Measurements from ENCODE around the gene MIS12.
A peak's percentile ranks its signal among the peaks of the same experiment; 100 is the strongest.

The MIS12 gene, protein sequence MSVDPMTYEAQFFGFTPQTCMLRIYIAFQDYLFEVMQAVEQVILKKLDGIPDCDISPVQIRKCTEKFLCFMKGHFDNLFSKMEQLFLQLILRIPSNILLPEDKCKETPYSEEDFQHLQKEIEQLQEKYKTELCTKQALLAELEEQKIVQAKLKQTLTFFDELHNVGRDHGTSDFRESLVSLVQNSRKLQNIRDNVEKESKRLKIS

DNA sequence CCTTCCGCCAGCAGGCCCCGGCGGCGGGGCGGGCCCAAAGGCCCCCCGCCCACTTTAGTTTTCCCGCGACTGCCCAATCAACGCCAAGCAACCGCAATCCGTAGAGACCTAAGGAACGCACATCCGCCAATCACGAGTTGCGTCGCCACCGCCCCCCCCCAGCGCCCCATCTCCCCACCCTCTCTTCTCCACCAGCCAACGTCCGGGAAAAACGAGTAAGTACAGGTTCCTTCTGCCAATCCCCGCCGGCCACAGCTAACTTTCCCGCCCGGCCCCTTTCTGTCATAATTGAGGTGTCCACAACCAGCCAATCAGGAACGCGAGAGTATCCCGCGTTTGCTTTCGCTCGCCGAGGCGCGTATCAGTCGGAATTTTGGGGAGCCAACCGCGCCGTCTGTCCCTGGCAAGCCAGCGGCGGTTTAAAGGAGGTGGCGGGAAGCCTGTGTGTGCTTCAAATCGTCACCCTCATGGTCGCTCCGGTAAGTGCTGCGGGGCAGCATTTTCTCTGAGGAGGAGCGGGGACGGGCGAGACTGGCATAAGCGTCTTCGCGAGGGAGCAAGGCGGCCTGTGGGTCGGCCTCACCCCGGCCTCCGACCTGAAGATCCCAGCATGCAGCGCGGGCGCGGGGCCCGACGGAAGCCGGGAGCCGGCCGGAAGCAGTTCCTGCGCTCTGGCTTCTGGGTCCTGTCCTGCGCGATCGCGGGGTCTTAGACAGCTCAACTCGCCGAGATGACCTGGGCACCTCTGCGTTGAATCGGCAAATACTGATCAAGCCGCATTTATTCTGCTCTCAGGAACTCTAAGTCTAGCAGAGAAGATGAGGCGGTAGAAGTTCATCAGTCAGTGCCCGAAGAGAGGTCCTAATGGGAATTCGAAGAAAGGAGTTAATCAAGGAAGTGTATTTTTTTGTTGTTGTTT lies at the start of gene MIS12:
TSS of gene MIS12 (plus strand) at position 361 of the 919 bp plus-strand sequence. CDS start 2,297 bp downstream, outside the sequence.
- peak; percentile 93 for DNase-seq

DNA sequence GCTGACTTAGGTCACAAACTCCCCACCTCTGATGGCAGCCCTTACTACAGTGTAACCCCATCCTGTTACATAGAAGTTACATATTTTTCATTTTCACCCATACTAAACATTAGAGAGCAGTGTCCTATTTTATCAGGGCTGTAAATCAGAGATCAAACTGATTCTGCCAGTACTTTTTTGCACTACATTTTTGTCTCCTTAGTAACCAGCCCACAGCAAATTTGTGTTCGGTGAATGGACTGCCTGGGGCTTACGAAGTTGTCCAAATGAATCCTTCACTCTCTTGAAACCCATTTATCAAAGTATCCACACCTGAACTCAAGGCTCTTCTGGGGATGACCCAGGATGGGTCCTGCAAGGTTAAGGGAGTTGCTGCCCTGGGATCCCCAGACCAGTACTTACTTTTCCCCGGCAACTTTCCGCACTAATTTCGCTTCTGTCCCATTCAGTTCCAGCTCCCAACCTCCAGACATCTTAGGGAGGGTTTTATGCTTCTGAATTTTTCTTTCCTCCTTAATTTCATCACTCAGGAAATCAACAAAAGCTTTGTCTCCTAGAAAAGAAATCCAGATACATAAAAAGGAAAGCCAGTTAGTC lies 48.5 kb upstream of the MIS12 start:
- DNase-seq, result no peak

DNA sequence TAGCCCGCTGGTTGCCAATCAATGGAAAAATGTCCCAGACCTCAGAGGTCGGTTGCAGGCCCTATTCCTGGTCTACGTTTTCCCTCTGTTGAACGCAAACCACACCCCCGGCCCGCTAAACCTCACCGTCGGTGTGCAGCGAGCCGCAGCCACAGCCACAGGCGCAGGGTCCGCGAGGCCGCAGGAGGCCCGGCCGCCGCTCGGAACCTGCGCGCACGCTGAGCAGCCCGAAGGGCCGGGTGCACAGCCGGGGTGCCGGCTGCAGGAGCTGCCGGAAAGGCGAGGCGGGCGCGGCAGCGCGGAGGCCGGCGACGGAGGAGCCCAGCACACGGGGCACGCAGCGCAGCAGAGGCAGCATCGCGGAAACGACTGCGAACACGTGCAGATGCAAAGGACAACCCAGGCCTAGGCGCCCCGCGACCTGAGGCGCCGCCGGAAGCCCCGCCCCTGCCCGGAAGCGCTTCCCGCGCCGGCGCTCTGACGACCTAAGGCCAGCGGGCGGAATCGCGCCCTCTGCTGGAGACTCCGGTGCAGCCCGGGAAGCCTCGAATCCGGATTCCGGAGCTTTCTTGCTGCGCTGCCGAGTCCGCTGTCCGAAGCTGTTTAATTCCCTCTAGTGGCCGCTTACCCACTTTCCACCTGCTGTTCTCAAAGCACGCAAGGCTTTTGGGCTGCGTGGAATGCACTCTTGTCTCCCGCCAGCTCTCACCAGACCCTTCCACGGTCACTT lies 47.5 kb upstream of the MIS12 start, which contains the start of gene C1QBP:
TSS of gene C1QBP (minus strand) at position 440 of the 730 bp plus-strand sequence. CDS start at position 358, 82 bp downstream.
- peak; percentile 60 for DNase-seq

DNA sequence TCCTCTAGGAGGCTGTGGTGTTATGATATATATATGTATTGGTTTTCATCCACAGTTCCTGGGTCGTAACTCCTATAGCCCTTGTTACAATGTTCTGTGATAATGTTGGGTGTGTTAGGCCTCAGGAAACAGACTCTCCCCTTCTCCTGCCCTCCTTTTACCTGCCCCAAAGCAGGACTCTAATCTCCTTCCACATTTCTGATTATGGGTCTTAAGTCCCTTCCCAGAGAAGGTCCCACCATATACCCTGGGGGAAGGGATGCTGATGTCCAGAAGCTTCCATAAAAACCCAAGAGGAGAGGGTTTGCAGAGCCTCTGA lies 47.0 kb upstream of the MIS12 start:
- no peak for DNase-seq

DNA sequence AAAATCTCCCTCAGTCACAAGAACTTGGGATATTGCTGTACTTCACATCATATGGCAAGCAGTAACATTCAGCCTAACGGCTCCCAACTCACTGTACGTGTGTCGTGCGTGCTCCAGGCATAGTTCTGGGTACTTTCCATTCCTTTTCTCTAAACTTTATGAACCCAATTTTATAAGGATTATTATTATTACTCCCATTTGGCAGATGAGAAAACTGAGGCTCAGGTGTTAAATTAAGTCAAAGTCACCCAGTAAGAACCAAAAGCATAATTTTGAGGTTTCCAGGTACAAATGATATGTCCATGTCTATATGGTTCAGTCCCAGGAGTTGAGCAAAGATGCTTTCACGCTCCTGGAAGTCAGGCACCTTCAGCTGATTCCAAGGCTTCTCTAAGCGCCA lies 42.6 kb upstream of the MIS12 start:
- no peak for DNase-seq

DNA sequence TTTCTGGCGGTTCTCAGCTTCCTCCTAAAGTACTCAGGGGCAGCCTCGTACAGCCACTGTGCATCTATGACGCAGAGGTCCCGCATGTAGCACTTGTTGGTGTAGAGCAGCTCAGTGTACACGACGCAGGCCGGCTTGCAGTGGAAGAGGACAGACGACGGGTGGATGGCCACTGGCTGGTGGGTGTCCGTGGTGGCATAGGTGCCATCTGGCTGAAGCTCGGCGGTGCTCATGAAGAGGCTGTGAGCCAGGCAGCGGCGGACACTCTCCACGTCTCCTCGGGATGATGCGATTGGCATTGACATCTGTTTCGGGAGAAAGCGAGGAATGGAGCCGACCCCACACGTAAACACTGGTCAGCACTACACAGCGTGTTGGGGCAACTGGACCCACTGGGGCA lies 42.2 kb upstream of the MIS12 start:
- DNase-seq, result no peak

DNA sequence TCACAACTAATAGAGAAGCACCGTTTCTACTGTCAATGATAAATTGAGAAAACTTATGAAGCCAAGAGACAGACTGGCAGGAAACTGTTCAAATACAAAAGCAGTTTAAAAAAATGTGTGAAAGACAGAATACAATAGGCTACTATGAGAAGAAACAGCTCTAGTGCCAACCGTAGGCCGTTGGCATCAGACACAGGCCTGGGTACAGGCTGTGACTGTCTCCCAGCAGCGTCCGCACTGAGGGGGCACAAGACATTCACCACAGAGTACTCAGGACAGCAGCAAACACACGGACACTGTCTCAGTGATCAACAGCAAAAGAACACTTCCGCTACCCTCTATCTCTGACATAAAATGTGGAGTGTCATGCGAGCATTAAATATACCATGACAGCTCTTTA lies 39.6 kb upstream of the MIS12 start:
- DNase-seq, result no peak

DNA sequence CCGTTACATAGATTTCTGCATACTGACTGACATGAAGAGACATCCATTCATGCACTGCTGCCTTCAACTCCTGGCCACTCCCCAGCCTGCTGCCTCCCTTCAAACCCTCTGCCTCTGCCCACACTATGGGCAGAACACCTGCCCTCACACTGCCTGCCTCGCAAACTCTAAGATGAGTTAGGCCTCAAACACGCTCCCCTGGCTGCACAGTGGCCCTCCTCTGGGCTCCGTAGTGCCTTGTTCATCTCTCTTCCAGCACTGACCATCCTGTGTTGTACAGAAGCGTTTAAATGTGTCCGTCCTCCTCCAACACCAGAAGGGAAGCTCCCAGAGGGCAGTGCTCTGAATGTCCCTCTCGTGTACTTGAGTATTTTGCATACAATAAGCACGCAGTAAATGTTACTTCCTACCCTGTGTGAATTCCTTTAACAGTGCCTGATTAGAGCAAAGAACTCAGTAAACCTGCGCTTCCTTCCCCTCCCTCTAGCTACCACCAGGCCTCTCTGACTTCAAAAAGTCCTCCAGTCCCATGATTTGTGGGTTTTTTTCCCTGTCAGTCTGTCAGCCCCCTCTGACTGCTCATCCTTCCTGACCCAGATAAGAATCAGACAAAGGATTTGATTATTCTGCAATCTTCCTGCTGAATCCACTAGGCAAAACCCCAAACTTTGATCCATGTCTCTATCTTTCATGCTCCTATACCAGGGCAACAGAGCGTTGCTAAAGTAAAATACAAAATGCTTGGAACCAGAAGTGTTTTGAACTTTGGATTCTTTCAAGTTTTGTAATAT lies 21.5 kb upstream of the MIS12 start:
- no peak for DNase-seq

DNA sequence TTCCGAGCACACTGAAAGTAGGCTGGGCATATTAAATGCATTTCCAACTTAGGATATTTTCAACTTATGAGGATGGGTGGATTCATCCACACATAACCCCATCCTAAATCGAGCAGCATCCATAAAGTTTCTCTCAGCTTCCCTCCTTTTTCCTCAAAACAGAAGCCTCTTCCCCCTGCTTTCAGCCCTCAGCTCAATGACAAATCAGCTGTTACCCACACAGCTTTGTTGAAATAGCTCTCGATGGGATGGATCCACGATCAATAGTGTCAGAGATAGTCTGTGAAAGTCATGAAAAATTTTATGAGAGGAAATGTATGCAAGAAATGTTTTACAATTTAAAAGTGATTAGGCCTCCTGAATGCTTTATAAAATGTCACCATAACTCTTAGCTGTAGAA lies 20.1 kb upstream of the MIS12 start:
- DNase-seq, result no peak

DNA sequence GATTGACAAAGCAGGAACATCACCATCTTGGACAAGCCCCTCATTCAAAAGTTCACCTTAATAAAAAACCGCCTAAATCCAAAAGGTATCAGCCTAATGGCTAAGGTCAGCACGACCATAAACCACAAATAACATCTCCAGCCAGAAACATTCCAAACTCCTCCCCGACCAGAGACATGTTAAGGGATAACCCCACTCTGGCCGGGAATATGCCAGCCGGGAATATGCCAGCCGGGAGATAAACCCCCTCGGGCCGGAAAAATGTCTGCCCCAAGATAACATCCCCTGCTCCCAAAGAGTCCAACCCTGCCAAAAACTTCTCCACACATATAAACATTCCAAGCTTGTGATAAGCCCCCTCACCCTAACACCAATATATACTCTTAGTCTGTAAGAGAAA lies 18.9 kb upstream of the MIS12 start:
- no peak for DNase-seq

DNA sequence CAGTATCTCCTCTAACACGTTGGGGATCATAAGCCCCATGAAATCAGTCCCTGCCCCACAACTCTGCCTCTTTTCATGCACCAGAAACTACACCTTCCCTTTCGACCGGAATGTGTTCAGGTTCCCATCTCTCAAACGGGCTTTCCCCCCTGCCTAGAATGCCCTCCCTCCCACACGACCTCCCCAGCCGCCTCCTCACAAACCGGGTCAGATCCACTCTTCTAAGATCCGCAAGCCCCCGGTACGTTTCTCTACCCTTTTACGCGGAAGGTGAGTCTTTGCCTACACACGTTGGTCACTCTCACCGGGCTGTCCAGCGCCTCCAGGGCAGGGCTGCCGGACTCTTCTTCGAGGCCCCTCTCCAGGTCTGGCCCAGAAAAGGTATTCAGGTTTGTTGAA lies 18.3 kb upstream of the MIS12 start:
- no peak for DNase-seq

DNA sequence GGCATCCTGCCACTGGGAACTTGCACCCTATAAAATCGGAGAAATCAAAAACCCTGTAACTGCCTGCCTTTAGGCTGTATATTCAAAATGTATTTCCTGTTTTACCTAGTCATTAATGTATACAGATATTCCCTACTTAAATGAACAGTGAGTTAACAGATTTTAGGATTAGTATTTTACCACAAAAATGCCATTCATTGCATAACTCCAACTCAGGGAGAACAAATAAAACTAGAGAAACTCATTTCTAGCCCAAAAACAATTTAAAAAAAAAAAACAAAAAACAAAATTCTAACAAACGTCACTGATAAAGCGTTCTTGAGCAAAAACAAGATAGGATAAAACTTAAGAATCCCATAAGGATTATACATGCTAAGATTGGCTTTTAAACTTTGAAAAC lies 13.9 kb upstream of the MIS12 start:
- DNase-seq, result no peak

DNA sequence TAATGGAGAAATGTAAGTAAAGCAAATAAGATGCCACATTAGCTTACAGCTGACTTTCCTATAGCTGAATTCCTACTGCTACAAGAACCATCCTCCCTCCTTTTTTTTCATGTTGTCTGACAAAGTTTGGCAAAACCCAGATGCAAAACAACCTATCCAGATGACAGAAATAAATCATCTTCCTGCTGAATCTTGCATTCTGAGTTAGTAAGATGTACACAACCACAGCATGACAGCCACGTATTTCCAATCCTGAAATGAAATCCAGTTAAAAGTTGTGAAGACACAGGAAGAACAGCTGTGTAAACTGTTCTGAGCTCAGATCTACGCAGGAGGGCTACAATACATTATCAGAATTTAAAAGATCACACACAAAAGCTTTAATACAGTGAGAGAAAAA lies 12.5 kb upstream of the MIS12 start:
- DNase-seq, result no peak

DNA sequence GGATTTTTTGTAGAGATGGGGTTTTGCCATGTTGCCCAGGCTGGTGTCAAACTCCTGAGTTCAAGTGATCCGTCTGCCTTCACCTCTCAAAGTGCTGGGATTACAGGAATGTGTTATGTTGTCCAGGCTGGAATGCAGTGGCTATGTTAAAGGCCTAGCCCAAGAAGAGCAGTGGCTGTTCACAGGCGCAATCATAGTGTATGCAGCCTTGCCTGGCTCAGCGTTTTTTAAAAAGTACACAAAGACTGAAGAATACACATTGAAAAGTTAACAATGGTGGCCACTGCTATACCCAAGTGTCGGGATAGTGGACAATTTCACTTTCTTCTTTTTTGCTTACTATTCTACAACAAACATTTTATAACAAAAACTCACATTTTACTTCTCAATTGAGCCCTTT lies 7.4 kb upstream of the MIS12 start:
- DNase-seq, result no peak

DNA sequence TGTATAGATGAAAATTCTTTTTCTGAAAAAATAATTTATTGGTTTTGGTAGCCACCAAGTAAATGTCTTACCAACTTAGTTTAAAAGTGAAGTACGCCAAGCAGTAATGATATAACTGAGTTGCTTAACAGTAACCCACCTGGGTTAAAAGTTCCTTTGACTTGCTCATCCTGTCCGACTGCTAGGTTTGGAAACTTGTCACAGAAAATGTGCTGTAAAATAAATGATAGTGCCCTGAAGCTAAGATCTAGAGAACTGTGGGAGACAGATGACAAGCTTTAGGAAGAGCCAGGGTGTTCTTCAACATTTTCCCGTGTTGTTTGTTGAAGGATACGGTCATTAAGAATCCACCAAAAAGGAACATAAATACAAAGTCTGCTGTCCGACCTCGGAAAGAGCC lies 5.4 kb upstream of the MIS12 start:
- DNase-seq, result no peak

DNA sequence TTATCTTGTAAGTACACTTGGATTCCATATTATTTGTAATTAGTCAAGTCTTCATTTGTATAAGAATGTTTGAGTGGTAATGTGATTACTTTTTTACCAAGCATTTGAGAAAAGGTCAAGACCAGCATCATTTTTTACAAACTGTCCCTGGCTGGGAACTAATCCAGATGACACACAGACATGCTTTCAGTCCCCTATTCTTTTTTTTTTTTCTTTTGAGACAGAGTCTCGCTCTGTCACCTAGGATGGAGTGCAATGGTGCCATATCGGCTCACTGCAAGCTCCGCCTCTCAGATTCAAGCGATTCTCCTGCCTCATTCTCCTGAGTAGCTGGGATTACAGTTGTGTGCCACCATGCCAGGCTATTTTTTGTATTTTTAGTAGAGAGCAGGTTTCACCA lies 4.9 kb upstream of the MIS12 start:
- DNase-seq, result no peak

DNA sequence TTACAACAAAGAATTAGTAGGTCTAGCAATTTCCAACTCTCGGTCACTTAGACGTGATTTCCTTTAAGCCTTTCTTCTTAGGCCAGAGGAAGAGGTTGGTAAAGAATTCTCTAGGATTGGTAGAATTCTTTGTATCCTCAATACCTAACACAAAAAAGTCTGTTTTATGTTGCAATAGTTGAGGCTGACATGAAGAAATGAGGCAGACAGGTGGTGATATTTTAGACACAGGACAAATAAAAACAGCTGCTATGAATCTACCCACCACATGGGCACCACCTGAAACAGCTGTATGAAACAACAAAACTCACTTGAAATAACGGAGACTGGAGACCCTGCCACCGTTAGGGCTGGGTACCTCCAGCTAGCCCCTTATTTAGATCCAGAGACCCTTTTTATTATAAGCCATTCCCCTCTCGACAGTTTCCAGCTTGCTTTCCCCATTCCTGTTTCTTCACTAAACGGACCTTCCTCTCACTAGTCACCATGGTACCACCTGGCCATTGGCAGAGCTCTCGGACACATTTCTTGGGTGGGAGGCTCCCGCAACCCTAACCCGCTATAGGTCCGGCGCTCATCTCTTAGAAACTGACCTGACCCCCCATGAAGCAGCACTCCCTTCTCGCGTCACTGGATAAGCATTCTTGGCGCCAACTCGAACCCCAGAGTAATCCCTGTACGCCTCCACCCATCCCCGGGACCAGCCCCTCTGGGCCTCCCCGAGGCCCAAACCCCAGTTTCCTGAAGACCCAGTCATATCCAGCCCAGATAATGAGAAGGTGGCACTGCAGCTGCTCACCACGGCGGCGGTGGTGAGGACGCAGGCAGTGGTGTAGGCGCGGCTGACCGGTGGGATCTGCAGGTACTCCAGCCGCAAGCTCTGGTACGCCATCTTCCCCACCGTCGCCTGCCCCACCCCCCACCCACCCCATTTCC lies 828 bp upstream of the MIS12 start, which contains the start of gene DERL2:
TSS of gene DERL2 (minus strand) at position 909 of the 936 bp plus-strand sequence. CDS start at position 892, 17 bp downstream.
- DNase-seq, result no peak

DNA sequence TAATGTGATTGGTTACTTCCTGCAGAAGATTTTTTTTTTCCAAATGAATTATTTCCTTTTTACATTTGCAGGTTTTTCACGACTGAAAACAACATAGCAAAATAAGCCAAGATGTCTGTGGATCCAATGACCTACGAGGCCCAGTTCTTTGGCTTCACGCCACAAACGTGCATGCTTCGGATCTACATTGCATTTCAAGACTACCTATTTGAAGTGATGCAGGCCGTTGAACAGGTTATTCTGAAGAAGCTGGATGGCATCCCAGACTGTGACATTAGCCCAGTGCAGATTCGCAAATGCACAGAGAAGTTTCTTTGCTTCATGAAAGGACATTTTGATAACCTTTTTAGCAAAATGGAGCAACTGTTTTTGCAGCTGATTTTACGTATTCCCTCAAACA lies 2.4 kb downstream of the MIS12 start:
- no peak for DNase-seq

DNA sequence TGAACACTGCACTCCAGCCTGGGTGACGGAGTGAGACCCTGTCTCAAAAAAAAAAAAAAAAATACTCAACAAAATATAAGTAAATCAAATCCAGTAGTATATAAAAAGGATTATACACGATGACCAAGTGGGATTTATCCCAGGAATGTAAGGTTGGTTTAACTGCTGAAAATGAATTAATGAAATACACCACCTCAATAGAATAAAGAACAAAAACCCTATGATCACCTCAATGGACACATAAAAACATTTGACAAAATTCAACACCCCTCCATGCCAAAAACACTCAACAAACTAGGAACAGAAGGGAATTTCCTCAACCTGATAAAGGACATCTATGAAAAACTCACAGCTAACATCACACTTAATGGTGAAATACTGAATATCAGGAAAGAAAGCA lies 6.6 kb downstream of the MIS12 start:
- DNase-seq, result no peak

DNA sequence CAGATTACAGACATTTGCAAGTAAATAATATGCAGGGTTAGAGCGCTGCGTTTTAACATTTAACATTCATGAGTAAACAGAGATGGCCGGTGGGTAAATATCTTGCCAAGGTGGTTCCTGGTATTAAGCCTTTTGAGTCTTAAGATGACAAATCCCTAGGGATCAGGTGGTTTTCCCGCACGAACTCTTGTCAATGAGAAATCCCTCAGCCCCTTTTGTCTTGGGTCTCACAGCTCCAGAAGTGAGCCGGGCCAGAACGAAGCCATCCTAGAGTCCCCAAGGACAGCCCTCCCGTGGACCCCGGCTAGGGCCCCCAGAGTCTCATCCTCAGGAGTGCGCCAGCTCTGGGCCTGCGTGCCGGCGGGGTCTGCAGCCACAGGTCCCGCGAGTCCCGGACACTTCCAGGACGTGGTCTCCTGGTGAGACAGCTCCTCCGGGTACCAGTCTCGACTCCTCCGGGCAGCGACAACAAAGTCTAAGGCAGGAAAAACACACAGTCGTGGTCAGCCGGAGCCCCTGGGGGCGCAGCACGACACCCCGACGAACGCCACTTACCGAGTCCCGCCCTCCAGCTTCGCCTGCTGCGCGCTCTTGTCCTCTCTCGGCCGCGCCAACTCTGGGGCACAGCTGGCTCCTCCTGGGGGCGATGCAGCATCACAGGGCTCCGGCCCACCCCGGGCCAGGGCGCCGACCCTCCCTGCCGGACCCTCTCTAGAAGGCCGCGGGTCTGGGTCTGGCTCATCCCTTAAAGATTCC lies 13.3 kb downstream of the MIS12 start:
- DNase-seq, result no peak

DNA sequence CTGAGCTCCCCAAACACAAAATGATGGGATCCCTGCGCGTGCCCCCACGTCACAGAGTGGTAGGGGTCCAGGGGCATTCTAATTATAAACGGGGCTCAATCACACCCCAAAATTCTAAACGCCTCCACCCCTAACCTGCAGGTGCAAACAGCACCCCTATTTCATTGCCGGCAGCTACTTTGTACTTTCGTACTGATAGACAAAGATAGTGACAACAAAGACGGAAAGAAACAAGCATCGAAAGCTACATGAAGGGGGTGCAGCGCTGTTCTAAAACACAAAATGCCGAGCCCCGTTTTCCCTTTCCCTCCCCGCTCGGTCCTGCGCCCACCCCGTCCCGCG lies 13.9 kb downstream of the MIS12 start:
- DNase-seq, result no peak
